ENCODE data around the gene STXBP4.

Gene STXBP4

DNA sequence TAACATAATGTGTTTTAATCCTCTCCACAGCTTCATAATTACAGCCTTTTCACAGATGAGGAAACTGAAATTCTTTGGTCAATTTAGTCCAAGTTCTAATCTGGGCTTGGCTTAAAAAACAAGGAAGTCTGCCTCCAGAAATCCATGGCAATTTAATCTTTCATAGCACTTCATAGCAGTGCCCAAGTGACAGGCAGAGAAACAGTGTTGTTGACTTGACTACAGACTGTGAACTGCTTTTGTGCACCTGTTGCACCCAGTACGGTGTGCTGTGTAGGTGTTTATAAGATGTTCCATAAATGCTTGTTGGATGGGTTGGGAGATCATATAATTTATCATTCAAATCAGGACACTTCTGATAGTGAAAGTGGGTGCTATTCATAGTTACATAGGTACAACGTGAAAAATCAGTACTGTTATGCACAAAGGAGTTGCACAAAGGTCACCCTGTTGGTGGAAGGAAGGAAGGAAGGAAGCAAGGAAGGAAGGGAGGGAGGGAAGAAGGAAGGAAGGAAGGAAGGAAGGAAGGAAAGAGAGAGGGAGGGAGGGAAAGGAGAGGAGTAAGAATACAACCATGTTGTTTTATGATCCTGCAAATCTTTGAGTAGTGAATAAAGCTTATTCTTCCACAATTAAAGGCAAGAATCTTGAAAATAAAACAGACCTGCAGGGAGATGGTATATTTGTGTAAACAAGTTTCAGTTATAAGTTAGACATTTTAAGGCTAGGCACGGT, 239.7 kb downstream of the STXBP4 start:
- in situ Hi-C loops (cut with HindIII; ENCODE audit: low sequenced_read_pairs) = no loop called here
- TF ChIP-seq, protein P1, sequence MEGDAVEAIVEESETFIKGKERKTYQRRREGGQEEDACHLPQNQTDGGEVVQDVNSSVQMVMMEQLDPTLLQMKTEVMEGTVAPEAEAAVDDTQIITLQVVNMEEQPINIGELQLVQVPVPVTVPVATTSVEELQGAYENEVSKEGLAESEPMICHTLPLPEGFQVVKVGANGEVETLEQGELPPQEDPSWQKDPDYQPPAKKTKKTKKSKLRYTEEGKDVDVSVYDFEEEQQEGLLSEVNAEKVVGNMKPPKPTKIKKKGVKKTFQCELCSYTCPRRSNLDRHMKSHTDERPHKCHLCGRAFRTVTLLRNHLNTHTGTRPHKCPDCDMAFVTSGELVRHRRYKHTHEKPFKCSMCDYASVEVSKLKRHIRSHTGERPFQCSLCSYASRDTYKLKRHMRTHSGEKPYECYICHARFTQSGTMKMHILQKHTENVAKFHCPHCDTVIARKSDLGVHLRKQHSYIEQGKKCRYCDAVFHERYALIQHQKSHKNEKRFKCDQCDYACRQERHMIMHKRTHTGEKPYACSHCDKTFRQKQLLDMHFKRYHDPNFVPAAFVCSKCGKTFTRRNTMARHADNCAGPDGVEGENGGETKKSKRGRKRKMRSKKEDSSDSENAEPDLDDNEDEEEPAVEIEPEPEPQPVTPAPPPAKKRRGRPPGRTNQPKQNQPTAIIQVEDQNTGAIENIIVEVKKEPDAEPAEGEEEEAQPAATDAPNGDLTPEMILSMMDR (IDR thresholded peaks at IDR 0.05; ENCODE audit: low read depth, low read length) = no peak
- no peak overlapping the region for H3K4me3 ChIP-seq (ENCODE audit: low read depth, low read length)
- no peak for DNase-seq (ENCODE audit: low read depth, low spot score)

DNA sequence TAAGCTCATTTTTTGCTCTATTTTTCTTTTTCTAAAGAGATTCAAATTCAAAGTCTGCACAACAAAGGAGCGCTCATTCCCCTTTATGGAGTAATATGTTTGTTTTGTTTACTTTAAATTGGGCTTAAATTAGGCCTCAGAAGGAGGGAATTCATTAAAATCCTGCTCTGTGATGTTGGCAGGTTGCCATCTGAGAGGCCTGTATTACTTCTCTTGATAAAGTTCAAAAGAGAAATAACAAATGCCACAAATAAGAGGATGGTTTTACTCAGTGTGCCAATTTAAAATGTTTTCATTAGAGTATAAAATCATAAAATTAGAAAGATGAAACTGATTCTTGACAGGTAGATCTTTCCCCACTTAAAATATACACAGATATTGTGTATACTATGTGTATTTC, 241.7 kb downstream of the STXBP4 start:
- TF ChIP-seq, protein P1 (IDR thresholded peaks at IDR 0.05; ENCODE audit: low read depth, low read length) = no peak
- DNase-seq (ENCODE audit: low read depth, low spot score) = no peak
- no peak overlapping the region for H3K4me3 ChIP-seq (ENCODE audit: low read depth, low read length)
- in situ Hi-C loops (cut with HindIII; ENCODE audit: low sequenced_read_pairs) = no loop called here

DNA sequence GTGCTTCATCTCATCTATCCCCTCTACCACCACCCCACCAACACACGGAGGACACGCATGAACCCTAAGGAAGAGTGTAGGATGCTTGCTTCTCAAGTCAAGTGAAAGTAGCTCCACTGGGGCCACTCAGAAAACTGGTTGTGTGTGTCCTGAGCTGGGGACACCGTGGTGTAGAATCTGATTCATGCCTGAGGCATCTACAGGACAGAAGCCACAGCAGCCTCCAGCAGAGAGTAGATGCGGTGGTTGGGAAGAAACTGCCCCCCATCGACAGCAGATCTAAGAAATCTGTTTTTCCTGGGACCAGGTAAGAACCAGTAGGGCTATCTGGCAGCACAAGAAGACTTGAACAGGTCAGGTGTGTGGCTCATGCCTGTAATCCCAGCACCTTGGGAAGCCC, 244.3 kb downstream of the STXBP4 start:
- in situ Hi-C loops (cut with HindIII; ENCODE audit: low sequenced_read_pairs) = no loop called here

DNA sequence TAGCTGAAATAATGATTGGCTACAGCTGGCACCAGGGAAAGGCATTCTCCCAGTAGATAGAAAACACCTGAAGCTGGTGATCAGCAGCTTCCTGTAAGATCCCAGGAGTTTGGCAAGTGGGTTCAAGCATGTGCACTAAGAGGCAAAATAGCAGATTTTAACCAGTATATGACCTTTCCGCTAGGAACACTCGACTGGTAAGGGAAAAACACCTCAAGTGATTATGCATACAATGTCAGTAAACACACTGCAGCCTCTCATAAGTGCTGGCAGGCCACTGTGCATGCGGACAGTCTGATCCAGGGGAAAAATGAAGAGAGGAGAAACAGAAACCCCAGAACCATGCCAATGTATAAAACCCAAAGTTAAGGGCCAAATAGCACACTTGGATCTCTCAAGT, 247.1 kb downstream of the STXBP4 start:
- no peak for DNase-seq (ENCODE audit: low read depth, low spot score)
- no peak overlapping the region for H3K4me3 ChIP-seq (ENCODE audit: low read depth, low read length)
- TF ChIP-seq, protein P1 (IDR thresholded peaks at IDR 0.05; ENCODE audit: low read depth, low read length) = no peak
- in situ Hi-C loops (cut with HindIII; ENCODE audit: low sequenced_read_pairs) = no loop called here

More for the DNA sequence above, 244.3 kb downstream of the STXBP4 start:
- no peak for DNase-seq (ENCODE audit: low read depth, low spot score)
- no peak overlapping the region for H3K4me3 ChIP-seq (ENCODE audit: low read depth, low read length)
- TF ChIP-seq, protein P1 (IDR thresholded peaks at IDR 0.05; ENCODE audit: low read depth, low read length) = no peak

DNA sequence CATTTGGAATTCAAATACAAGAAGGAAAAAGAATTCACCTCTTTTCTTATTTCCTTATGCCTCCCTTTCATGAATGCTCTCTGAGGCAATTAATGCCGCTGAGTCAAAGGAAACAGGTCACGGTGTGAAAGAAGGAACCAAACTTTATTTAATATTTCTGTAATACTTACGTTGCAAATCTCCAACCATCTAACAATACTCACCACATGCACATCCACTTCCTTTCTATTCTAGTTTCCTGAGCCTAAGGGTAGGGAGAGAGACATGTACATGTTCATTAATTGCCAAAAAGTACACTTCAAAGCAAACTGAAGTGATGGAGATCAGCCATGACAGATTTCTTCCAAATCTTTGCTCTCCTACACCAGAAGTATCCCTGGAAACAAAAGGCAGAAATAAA, 248.3 kb downstream of the STXBP4 start:
- H3K4me3 ChIP-seq (ENCODE audit: low read depth, low read length) = no peak overlapping the region
- TF ChIP-seq, protein P1 (IDR thresholded peaks at IDR 0.05; ENCODE audit: low read depth, low read length) = no peak
- no peak for DNase-seq (ENCODE audit: low read depth, low spot score)
- in situ Hi-C loops (cut with HindIII; ENCODE audit: low sequenced_read_pairs) = no loop called here

DNA sequence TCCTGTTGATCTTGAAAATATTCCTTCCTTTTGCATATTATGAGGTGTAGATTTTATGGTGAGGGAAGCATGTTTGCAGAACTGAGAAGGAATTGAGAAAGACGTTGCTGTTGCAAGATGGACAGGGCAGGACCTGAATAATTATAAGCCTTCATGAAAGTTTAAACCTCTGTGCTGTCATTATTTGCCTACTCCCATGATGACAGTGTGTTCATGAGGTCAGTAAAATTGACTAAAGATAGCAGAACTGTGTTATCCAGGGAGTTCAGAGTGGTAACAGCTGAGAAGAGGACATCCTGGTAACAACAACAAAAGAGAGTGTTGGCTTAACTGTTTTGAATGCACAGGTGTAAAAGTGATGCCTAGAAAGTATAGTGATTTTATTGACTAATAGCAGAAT, 250.9 kb downstream of the STXBP4 start:
- no peak overlapping the region for H3K4me3 ChIP-seq (ENCODE audit: low read depth, low read length)
- in situ Hi-C loops (cut with HindIII; ENCODE audit: low sequenced_read_pairs) = no loop called here
- TF ChIP-seq, protein P1 (IDR thresholded peaks at IDR 0.05; ENCODE audit: low read depth, low read length) = no peak
- no peak for DNase-seq (ENCODE audit: low read depth, low spot score)

Measured in astrocyte of the spinal cord (primary cell).